Esophagus mucosa (tissue), 1 donor: Measurements from ENCODE around the gene CHAF1A. TPM values are rescaled to one million over a fixed set of nuclear protein-coding genes. Genes with fewer than 3 reads are reported as not detected.
A peak's percentile ranks its signal among the peaks of the same experiment; 100 is the strongest.

Source experiments
- ATAC-seq: fragments of 200-7000 bp; cut with Tn5 transposase; one replicate; pipeline ENCODE4 v1.9.1; 2020
- total RNA-seq: library from RNA; stranded (reverse); gene quantifications from one replicate; pipeline ENCODE4 v1.2.4, GENCODE V29; 2023
- donor health status: DM: yes; HTN: yes; CAD: no.

The CHAF1A gene
- 17.3 TPM for total RNA-seq

GRCh38 chr19:4402171-4403004 lies at the start of gene CHAF1A:
Gene CHAF1A (plus strand): TSS chr19:4402640. CDS start chr19:4402763, 123 bp downstream.
- peak; percentile 93 for ATAC-seq

DNA sequence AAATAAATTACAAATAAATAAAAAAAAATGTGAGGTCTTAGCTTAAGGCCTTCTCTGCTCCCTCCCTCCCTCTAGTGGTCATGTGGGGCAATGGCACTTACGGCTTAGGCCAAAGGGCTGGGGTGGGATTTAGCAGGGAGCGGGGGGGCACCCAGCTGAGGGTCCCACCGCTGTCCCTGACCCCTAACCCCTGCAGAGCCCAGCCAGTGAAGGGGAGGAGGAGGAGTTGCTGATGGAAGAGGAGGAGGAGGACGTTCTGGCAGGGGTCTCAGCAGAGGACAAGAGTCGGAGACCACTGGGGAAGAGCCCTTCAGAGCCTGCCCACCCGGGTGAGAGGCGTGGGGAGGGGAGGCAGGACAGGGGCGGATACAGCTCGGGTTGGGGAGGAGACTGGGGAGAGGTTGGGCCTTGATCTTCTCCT lies 49.7 kb upstream of the CHAF1A start:
- ATAC-seq, result peak; percentile 59

GRCh38 chr19:4354282-4354681 lies 48.2 kb upstream of the CHAF1A start:
- no peak for ATAC-seq

GRCh38 chr19:4354897-4355296 lies 47.5 kb upstream of the CHAF1A start:
- ATAC-seq, result no peak

DNA sequence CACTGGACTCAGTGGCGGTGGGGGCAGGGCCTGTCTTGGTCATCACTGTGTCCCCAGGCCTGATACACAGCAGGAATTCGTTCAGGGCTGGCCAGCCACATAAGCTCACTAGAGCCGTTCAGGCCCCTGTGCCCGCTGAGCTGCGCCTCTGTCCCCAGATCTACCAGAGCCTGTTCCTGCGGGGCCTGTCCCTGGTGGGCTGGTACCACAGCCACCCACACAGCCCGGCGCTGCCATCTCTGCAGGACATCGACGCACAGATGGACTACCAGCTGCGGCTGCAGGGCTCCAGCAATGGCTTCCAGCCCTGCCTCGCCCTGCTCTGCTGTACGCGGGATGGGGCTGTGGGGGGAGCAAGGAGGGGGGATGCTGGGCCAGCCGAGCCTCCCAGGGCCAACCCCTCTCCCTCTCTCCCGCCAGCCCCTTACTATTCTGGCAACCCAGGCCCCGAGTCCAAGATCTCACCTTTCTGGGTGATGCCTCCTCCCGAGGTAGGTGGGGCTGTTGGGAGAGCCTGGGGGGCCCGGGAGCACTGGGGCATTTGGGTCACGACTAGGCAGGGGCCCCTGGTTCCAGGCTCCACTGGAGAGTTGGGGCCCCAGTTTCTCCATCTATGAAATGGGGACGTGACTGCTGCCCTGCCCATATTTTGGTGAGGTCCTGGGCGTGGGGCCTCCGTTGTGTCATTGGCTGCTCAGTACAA lies 45.2 kb upstream of the CHAF1A start:
- ATAC-seq, result no peak

DNA sequence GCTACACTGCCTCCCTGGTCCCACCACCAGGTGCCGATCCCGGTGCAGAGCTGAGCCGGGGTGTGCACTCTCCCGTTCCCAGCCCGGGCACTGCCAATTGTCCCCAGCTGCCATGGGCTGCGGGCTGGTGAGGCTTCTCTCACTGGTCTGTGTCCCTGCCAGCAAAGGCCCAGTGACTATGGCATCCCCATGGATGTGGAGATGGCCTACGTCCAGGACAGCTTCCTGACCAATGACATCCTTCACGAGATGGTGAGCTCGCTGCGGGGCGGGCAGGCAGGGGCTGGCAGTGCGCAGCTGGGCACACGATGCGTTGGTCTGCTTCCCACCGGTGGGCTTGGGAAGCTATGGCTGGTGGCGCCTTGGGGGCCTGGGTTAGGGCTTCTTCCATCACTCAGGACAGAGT lies 44.5 kb upstream of the CHAF1A start:
- no peak for ATAC-seq

DNA sequence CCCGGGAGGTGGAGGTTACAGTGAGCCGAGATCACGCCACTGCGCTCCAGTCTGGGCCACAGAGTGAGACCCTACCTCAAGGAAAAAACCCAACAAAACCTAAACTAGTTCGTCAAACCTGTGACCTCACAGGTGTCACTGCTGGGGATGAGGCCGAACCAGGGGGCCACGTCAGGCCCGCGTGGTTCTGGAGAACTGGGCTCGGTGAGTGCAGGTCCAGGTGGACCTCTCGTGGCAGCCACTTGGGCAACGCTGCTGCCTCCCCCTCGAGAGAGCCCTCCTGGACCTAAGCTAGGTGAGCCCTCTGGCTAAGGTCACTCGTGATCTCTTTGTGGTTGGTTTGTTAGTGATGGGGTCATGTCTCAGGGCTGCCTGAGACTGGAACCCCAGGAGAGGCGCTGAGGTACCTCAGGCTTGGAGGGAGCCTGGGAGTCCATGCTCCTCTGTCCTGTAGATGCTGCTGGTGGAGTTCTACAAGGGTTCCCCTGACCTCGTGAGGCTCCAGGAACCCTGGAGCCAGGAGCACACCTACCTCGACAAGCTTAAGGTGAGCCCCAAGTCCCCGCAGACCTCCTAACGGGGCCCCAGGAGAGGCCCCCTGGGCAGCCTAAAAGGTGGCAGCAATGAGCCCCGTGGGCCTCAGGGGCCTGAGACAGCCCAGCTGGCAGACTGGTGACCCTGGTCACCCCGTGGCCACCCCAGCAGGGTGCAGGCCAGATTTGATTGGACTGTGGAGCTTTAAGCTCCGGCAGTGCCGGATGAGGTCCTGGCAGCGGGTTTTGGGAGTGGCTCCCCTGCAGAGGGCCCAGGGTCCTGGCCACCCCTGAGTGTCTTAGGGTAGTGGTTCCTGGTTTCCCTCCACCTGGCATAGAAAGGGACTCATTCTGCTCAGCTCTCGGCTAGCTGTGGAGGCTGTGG lies 43.5 kb upstream of the CHAF1A start:
- no peak for ATAC-seq

DNA sequence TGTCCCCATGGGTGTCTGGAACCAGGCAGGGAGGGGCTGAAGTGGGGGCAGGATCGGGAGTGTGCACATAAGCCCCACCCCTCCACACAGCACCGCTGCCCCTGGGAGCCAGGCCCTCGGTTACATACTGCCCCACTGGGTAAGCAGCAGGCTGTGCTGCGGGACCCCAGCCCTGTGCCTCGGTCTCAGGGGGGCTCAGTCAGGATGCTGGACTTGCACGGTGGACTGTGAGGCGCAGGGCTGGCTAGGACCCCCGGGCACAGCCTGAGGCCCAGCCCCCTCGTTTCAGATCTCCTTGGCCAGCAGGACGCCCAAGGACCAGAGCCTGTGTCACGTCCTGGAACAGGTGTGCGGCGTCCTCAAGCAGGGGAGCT lies 42.8 kb upstream of the CHAF1A start:
- no peak for ATAC-seq

DNA sequence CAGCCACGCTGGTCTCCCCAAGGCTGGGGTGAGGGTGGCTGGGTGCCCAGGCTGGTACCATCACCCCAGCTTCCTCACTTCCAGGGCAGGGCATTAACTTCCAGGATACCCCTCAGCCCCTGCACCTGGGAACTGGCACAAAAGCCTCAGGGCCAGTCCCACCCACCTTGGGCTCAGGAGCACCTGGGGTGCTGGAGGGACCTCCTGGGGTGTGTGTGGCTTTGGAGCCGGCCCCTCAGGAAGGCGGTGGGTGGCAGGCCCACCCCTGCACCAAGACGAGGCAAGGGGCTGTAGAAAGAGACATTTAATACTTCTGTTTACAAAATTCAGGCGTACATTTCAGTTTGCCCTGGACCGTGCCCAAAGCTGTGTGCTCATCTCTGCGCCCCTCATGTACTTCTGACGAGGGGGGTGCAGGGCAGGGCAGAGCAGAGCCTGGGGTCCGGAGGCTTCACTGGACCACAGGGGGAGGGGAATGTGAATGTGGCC lies 42.3 kb upstream of the CHAF1A start:
- ATAC-seq, result no peak

- no peak for ATAC-seq
These were observed 41.7 kb upstream of the CHAF1A start for GRCh38 chr19:4360641-4361151.

DNA sequence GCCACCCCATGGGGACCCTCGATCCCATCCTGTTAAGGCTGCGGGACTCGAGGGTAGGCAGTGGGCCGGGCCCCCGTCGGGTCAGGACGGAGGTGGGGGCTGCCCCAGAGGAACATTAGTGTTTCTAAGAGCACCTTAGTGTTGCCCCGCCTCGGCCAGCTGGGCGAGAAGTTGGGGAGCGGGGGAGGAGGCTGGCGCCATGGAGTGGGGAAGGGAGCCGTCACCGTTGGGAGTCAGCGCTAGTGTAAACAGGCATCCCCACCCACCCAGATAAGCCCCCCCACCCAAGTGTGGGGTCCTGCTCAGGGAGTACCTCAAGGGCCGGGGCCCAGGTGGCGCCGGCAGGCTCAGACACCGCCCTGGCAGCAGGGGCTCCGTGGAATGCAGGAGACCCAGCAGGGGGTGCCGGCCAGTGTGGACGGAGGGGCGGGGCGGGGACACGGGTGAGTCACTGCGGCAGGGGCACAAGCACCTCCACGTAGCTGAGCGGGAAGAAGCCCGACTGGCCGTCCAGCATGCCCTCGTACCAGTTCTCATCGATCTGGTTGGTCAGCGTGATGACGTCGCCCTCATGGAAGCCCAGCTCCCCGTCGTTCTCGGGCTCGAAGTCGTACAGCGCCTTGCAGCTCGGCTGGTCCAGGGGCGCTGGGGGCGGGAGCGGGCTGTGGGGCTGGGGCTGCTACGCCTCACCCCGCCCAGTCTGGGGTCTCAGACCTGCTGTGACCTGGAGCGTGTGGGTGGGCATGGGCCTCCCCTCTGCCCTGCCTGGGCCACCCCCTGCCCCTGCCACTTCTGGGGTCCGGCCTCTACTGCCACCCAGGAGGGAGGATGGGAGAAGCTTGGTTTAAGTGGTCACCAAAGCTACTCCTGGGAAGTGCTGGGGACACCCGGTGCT lies 41.0 kb upstream of the CHAF1A start:
- no peak for ATAC-seq

GRCh38 chr19:4362101-4362828 lies 40.2 kb upstream of the CHAF1A start:
- ATAC-seq, result no peak

DNA sequence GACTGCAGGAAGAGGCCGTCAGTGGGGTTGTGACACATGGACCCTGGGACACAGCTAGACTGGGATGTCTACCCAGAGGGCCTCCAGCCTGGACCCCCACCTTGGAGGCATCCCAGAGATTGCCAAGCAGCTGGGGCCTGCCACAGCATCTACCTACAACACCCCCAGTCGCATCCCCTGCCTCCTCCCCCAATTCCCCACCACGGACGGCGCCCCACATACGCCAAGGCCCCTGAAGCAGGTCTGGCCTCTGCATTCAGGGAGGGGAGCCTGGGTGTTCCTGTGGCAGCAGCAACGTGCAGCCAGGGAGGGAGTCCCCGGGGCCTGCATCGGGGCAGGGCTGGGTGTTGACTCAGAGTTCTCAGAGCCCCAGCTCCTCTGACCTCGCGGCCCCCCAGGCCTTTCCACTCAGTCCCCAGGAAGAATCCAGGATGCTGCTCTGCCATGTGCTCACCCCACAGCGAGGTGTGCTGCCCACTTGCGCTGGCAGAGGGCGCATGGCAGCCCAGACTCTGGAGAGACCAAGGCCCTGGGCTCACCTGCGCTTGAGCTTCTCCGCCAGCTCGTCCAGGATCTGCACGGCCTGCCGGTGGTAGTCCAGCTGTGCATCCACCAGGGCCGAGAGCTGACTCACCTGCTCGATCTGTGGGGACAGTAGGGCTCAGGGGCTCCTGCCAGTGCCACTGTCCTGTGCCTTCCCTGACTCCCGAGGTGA lies 39.5 kb upstream of the CHAF1A start:
- ATAC-seq, result peak; percentile 3

- no peak for ATAC-seq
These were observed 38.7 kb upstream of the CHAF1A start for GRCh38 chr19:4363571-4364304.

DNA sequence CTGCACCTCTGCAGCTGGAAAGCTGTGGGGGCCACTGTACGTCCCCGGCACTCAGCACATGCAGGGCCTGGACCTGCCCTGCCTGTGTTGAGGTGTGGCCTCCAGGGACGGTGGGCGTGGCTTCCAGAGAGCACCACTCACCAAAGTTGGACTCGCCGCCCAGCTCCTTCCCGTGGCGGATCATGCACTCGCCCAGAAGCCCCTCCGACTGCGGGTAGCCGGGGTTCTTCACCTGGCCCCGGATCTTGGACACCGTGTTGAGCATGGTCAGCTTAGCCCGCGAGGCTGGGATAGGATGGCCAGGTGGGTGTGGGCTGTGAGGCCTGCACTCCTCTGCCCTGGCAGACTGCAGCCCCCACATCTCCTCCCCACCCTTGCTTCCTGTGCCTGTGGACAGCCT lies 37.1 kb upstream of the CHAF1A start:
- ATAC-seq, result no peak

DNA sequence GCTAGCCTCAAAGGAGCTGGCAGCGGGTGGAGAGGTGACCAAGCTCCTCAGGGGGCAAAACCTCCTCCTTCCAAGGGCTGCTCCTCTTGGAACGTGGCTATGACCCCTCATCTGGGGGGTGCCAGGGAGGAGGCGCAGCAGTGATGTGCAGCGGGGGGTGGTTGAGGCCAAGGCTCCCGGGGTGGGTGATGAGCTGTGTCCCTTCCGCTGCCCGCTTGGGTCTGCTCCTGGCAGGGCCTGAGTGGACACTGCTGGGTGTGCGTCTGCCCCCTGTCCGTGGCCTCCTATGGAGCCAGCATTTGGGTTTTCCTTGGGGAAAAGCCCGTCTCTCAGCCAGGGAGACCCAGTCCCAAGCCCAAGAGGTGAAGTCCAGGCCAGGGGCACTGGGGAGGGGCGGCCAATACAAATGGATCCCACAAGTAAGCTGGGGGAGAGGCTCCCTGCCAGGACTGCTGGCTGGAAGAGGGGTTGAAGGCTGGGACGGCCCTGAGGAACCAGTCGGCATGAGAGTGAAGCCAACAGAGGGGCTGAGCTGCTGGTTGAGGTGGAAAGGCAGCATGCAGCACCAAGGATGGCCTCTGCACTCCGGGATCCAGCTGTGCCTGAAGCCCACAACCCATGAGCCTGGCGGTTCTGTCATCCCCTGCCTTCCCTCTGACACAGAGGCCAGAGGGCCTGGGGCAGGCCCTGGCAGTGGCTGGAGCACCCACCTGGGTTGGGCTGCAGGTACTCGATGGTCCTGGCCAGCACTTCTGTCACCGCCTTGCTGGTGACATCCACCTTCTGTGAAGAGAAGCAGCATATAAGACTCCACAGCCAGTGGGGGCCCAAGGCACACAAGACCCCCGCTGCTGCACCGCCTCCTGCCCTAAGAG lies 36.4 kb upstream of the CHAF1A start:
- ATAC-seq, result no peak

DNA sequence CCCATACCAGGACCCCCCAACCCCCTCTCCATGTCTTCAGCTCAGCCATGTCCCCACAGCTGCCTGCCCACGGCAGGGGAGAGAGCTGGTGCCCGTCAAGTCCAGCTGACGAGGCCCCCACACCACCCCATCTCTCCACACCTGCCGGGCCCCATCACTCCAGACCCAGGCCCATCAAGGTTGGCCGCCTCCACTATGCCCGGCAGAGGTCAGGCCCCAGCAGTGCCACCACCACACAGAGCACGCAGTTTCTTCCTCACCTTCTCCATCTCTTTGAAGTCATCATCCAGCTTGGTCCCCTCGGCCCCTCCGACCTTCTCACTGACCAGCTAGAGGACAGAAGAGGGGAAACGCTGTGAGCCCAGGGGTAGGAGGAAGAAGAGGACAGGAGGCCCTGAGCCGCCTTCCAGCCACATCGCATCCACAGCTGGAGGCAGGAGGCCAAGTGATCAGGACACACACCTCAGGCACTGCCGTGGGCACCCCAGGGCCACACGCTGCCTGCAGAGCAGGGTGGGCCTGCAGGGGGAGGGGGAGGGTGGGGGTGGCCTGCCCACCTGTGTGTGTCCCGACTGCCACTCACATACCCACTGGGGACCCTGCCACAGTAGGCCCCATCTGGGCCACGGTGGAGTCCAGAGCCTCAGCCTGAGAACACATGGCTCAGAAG lies 35.6 kb upstream of the CHAF1A start:
- ATAC-seq, result no peak

DNA sequence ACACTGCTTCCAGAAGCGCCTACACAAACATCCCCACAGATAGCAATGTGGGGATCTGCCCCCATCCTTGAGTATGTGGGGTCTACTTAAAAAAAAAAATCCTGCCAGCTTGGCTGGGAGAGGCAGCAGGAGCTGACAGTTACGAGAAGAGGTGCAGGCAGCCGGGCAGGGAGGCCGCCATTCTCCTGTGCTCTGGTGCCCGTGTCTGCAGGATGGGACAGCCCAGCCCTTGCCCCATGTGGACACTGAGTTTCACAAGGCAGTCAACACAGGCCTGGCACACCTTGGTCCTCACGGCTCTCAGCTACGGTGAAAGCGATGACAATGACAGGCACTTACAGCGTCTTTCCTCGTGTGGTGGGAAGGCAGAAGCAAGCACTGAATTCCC lies 35.1 kb upstream of the CHAF1A start:
- ATAC-seq, result no peak
